ENCODE measurements around the gene GOLGA5. TPM values are rescaled to one million over a fixed set of nuclear protein-coding genes. Genes with fewer than 3 reads are reported as not detected.
A peak's percentile ranks its signal among the peaks of the same experiment; 100 is the strongest.
"Not testable (repeated sequence)": the region's sequence is repeated elsewhere in the genome, so short reads cannot be mapped to it uniquely, and the experiment has no call there.

GOLGA5 gene
- total RNA-seq = 73.1 and 76.6 TPM in 2 replicates

DNA sequence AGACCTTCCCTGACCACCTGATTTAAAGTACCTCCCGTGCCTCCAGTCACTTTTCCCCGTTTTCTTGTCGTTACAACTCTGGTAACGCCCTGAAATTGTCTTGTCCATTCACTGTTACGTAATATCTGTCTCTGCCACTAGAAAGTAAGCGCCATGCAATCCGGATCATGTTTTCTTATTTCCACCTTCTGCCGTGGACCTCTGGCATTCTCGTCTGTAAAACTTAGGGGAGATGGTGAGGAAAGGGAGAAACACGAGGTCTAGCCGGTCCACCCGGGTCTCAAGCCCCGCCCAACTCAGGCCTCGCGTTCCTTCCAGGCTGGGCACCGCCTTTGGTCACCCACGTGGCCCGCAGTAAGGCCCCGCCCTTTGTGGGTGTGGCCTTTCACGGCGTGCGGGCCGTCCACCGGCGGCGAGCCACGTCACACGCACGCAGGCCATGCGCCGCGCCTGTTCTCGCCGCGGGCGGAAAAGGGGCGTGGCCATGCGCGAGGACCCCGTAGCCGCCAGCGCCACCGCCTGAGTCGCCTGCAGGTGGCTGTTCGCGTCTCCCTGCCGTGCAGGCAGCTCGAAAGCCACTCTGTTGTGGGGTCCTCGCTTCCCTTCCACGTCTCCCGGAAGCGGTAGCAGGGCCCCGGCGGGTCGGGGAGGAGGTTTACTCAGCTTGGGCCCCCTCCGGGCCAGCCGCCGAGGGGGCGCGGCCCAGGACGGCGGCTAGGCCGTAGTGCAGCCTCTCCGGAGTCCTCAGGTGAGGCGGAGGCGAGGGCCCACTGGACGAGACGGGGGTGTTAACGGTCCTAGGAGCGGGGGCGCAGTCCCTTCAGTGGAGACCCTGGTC, at the start of gene GOLGA5:
Gene GOLGA5, plus strand, starts transcription at position 597 of the 838 bp plus-strand sequence. CDS start 3,133 bp downstream, outside the sequence.
- Histone ChIP-seq H3K4me1 (ENCODE audit: insufficient read depth, low read length) (peaks cover 16% of the 10 kb centered on the region), H3K27me3 (ENCODE audit: insufficient read depth, low read length) (no peaks in the 10 kb centered on the region), H3K9me3 (ENCODE audit: low read depth, low read length) (peaks cover 3% of the 10 kb centered on the region), H3K36me3 (ENCODE audit: insufficient read depth, low read length) (peaks cover 20% of the 10 kb centered on the region), H2AFZ (ENCODE audit: low read length) (peak within 1 kb of the TSS; percentile 91), H3K79me2 (ENCODE audit: insufficient read depth, low read length) (peaks cover 44% of the 10 kb centered on the region), H4K20me1 (ENCODE audit: insufficient read depth, low read length) (peaks cover 5% of the 10 kb centered on the region), H3K4me2 (ENCODE audit: insufficient read depth, low read length) (peak within 1 kb of the TSS; percentile 95), H3K4me3 (ENCODE audit: insufficient read depth, low read length) (peak within 1 kb of the TSS; percentile 94), H3K27ac (ENCODE audit: low read depth, low read length) (peak within 1 kb of the TSS; percentile 97)
- peak; percentile 96 for DNase-seq (ENCODE audit: insufficient read length, low spot score, missing footprints)
- TF ChIP-seq CTCF (IDR thresholded peaks at IDR 0.05; ENCODE audit: extremely low read depth, low read depth, low read length) = no peak

GRCh38 chr14:92747701-92748258, 46.3 kb upstream of the GOLGA5 start:
- Histone ChIP-seq H4K20me1 (ENCODE audit: insufficient read depth, low read length) (no peaks in the 10 kb centered on the region), H3K79me2 (ENCODE audit: insufficient read depth, low read length) (no peaks in the 10 kb centered on the region), H3K36me3 (ENCODE audit: insufficient read depth, low read length) (no peaks in the 10 kb centered on the region), H3K4me2 (ENCODE audit: insufficient read depth, low read length) (peak overlapping the region; percentile 97), H3K4me3 (ENCODE audit: insufficient read depth, low read length) (peak overlapping the region; percentile 86), H3K9me3 (ENCODE audit: low read depth, low read length) (no peaks in the 10 kb centered on the region), H3K27ac (ENCODE audit: low read depth, low read length) (peak overlapping the region; percentile 85), H2AFZ (ENCODE audit: low read length) (peak overlapping the region; percentile 83), H3K4me1 (ENCODE audit: insufficient read depth, low read length) (peaks cover 18% of the 10 kb centered on the region), H3K27me3 (ENCODE audit: insufficient read depth, low read length) (peaks cover 15% of the 10 kb centered on the region)
- TF ChIP-seq CTCF (IDR thresholded peaks at IDR 0.05; ENCODE audit: extremely low read depth, low read depth, low read length) = no peak
- peak; percentile 81 for DNase-seq (ENCODE audit: insufficient read length, low spot score, missing footprints)

- Histone ChIP-seq H3K4me3 (ENCODE audit: insufficient read depth, low read length) (peak within 1 kb of the TSS; percentile 86), H4K20me1 (ENCODE audit: insufficient read depth, low read length) (no peaks in the 10 kb centered on the region), H3K79me2 (ENCODE audit: insufficient read depth, low read length) (no peaks in the 10 kb centered on the region), H3K36me3 (ENCODE audit: insufficient read depth, low read length) (no peaks in the 10 kb centered on the region), H3K27ac (ENCODE audit: low read depth, low read length) (peak within 1 kb of the TSS; percentile 85), H3K9me3 (ENCODE audit: low read depth, low read length) (no peaks in the 10 kb centered on the region), H3K4me2 (ENCODE audit: insufficient read depth, low read length) (peak within 1 kb of the TSS; percentile 97), H2AFZ (ENCODE audit: low read length) (peak within 1 kb of the TSS; percentile 83), H3K4me1 (ENCODE audit: insufficient read depth, low read length) (peaks cover 18% of the 10 kb centered on the region), H3K27me3 (ENCODE audit: insufficient read depth, low read length) (peaks cover 15% of the 10 kb centered on the region)
- peak; percentile 96 for DNase-seq (ENCODE audit: insufficient read length, low spot score, missing footprints)
- TF ChIP-seq CTCF (IDR thresholded peaks at IDR 0.05; ENCODE audit: extremely low read depth, low read depth, low read length) = no peak
These were observed 45.7 kb upstream of the GOLGA5 start, which contains the start of gene LGMN for GRCh38 chr14:92748259-92749016. TSS of gene LGMN (minus strand) at chr14:92748627. CDS start at chr14:92732786, 15,841 bp downstream.

- DNase-seq (ENCODE audit: insufficient read length, low spot score, missing footprints); H2AFZ ChIP-seq (ENCODE audit: low read length); H3K9me3 ChIP-seq (ENCODE audit: low read depth, low read length); H3K4me3 ChIP-seq (ENCODE audit: insufficient read depth, low read length); H3K36me3 ChIP-seq (ENCODE audit: insufficient read depth, low read length); H3K79me2 ChIP-seq (ENCODE audit: insufficient read depth, low read length); H3K4me2 ChIP-seq (ENCODE audit: insufficient read depth, low read length); H4K20me1 ChIP-seq (ENCODE audit: insufficient read depth, low read length); H3K27ac ChIP-seq (ENCODE audit: low read depth, low read length): not testable (repeated sequence)
- Histone ChIP-seq H3K27me3 (ENCODE audit: insufficient read depth, low read length) (peaks cover 15% of the 10 kb centered on the region), H3K4me1 (ENCODE audit: insufficient read depth, low read length) (peaks cover 18% of the 10 kb centered on the region)
These were observed 43.8 kb upstream of the GOLGA5 start for GRCh38 chr14:92750222-92750728.
